Activated gamma-delta T cell treated with anti-CD3 and anti-CD28 coated beads, Interleukin-2, amount 50 U/mL, for 16 hours (primary cell): ENCODE data around the gene LRIG3.
"Not testable (repeated sequence)": the region's sequence is repeated elsewhere in the genome, so short reads cannot be mapped to it uniquely, and the experiment has no call there.

Experiments used
- DNase-seq: peaks from one replicate; pipeline ENCODE4 v3.0.0-alpha.2; 2020; ENCODE audit warnings: low read depth

The LRIG3 gene

DNA sequence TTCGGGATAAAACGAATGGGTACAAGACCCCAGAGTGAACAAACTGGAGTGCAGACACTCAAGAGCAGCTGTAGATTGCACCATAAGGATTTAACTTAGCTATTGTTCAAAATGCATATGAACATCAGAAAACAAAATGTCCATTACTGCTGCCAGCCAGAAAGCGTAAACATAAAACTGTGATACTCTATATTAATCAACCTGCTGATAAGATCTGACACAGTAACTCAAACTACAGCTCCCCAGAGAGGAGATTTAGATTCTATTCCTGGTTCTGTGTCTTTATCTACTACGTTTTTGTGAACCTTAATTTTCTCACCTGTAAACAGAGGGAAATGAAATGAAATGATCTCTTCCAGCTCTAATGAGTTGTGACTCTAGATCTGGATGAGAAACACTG lies 22.3 kb downstream of the LRIG3 start:
- no peak for DNase-seq

DNA sequence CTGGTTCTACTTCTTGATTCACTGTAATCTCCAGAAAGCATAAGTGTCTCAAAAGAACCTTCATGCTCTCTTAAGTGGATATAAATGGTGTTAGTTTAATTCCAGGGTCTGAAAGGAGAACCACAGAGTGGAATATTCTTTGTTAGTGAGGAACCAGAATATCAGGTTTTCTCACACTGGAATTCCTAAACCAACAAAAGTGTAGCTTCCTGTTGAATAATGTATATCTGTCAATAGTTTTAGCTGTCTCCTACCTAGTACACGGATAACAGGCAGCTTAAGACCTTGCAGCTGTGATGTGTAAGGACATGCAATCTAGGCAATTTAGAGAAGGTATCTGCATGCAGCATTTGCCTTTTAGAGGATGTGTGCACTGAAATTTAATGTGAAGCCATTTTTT lies 24.0 kb downstream of the LRIG3 start:
- no peak for DNase-seq

DNA sequence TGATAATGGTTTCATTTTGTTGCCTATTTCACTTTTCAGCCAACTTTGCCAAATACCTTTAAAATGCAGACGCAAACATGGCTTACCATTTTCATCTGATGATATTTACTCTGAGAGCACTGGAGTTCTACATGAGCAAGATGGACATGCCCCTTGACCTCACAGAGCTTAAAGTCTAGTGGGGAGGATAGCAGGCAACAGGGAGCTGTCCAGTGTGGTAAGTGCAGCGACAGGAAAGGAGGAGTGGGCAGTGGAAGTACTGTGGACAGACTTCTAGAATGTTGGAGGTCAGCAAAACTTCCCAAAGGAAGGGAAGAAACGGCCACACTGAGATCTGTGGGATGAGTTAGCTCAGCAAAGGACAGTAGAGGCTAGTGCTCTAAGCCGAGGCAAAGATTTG lies 25.3 kb downstream of the LRIG3 start:
- DNase-seq, result no peak

DNA sequence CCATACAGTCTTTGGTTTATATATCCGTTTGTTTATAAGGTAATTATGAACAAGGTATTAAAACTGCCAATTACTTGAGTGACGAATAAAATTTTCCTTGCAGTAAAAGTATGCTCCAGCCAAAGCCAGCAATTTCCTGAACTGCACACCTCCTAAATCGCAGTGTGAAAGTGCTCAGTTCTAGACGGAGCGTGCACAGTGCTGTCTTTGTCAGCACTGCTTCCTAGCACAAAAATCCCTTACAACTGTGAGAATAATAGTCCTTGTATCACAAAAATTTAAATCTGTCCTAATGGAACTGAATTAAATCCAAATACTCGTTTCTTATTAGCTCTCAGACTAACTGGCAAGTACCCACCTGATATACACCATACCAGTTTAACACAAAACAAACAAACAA lies 26.3 kb downstream of the LRIG3 start:
- DNase-seq, result no peak

DNA sequence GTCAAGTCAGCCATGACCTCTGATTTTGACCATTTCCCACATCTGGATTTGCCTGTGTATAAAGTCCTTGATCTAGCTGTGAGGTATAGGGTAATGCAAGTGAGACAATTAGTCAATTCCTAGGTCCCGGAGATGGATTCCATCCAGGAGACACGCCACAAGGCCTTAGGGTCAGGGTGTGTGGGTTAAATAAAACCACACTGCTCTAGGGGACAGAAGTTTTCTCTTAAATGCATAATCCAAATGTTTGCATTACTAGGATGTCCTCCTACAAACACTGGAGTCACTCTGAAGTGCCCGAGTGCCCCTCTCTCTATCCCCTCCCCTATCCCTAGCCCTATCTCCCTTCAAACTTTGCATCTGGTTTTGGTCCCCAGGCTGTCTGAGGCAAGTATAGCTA lies 26.8 kb downstream of the LRIG3 start:
- no peak for DNase-seq

DNA sequence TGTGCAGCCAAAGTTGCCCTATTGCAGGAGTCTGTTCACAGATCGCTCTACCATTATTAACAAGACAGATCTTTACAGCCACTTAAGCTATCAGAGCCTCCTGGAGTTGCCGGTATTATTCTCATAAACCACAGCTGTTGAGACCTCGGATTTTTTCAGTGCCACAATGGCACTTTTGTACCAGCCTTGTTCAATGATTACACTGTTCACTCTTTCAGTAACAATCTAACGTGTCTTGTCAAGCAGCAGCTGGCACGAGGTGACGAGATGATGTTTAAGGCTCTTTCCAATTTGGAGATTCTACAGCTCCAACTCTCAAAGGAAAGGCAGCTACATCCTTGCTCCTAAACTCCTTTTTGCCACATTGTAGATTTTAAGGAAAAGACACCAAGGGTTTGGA lies 30.7 kb downstream of the LRIG3 start:
- DNase-seq, result no peak

DNA sequence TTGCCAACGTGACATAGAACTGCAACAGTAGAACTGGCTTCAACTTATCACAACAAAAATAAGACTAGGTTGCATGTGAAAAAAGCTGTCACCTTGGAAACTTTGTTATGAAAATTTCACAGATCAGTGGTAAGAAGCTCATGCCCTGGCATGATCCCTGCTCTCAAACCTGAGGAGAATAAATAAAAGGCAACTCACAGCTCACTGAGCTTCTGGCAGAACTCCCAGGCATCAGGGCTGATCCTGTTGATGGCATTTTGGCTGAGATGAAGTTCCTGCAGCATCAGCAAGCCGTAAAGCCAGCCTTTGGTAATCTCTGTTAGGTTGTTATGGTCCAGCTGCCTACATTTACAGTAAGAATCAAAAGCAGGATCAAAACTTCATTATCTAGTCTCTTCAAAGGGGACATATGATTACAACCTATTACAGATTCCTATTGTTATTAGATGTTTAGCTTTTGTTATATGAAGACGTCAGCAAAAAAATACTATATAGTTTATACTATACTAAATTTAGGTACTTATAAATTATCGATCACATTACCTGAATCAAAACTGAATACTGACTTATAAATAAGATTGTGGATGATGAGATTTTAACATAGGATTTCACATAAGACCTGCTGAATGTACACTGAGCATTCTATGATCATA lies 32.0 kb downstream of the LRIG3 start:
- DNase-seq, result no peak

DNA sequence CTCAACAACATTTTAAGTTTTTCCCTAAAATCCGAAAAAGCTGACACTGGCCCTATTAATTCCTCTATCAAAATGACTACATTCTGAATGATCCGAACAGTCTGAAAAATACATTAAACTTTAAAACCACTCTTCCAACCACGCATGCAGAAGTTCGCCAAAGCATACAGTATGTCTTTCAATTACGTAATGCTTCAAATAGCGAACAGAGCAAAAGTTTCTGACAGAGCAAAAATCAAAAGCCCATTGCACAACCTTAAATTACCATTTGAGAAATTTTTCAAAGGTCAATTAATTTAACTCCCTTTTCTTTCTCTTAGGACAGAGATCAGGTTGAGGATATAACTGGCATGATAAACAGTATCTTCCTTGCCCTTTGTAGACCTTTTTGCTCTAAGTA lies 33.2 kb downstream of the LRIG3 start:
- DNase-seq, result no peak

DNA sequence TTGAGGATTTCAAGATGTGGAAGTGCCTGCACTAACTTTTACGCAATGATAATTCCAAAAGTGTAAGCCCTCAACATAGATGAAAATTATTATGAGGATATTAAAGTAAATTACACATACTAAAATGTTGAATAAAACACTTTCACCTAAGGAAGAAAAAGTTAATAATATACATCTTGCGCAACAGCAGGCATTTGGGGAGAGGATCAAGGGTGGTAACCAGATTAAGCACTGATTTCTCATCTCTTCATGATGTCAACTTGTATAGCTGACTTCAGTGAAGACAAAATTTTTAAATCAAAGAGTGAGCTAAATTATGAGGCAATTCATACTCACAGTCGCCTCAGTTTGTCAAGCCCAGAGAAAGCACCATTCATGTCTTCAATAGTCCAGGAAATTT lies 33.8 kb downstream of the LRIG3 start:
- no peak for DNase-seq

DNA sequence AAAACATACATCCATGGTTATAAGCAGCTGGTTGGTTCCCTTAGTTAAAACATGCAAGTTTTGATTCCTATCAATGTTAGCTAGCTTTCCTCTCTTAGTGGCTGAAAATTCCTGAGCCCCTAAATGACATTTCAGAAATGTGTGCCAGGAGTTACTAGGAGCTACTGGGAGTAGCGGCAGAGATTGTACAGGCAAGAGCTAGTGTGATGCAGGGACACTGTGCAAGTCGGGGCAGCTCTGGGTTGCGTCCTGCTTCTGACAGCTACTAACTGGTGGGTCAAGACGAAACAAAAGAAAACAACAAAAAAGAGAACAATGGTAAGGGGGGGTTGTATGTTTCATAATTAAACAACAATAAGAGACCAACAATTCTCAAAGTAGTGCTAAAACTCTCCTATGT lies 35.4 kb downstream of the LRIG3 start:
- DNase-seq, result no peak

DNA sequence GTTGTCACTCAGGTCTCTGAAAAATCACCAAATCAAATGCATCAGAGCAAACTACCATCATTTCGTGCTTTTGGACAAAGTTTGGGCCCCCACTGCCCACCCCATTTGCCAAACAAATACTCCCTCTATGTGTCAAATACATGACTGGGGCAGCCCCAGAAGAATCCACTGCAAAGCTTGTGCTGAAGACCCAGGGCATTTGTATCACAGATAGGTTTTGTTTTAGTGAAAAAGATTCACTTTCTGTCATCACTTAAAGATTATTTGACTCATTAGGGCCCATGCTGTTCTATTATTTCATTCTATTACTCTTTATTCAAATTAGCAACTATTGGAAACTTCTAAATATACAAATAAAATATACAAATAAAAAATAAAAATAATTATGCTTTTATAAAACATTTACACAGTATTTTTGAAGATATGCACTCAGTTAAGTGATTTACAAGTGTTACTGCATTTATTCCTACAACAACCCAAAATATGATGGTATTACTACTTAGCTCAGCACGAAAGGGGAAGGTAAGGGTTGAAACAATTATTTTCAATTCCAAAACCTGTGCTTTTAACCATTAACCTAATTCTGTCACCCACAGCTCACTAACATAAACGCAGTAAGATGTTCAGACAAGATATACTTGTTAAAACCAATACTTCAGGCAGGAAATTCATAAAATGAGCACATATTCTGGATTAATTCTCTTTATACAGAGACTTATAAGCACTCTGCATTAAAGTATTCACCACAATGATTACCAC lies 36.5 kb downstream of the LRIG3 start:
- no peak for DNase-seq

DNA sequence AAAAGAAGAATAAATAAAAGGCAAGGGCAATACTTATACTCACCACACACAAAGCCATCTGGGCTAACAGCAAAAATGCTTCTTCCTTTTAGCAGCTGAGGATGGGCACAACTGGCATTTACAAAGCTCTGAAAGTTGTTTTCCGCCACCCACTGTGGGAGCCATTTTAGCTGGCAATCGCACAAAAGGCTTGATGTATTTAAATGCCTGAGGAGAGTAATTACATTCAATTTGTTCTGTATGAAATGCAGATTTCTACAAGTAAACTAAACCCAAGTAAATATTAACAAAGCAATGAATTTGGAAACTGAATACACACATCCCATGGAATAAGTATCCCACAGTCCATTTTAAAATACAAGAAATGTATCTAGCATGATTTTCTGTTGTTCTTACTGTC lies 37.5 kb downstream of the LRIG3 start:
- no peak for DNase-seq

DNA sequence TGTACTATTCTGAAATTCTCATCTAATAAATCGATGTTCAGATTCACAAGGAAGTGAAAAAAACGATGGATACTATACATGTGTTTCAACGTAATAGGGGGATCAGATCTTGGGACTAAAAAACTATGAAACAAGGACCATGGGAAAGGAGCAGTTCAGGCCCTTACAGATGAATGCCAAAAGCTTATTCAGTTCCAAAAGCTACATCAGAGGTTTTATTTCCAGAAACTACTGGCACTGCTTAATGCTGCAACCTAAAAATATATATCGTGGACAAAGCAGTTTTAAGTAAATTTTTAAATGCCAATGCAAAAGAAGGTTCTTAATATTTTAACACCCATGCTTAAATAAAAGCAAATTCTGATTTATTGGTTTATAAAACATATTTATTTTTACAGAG lies 38.5 kb downstream of the LRIG3 start:
- no peak for DNase-seq

DNA sequence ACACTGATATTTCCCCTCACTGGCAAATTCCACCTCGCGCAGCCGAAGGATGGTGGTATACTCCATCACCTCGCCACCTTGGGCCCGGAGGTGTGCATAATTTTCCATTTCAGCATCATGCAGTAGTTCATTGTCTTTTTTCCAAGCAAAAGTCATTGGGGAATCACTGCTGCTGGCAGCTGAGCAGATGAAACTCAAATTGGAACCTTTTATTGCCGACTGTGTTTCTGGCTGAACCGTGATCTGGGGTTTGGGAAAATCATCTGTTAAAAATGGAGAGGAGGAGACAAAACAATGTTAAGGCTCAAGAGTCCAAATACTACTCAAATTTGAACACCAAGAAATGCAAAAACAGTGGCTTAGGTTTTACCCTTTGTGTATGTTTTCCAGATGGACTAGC lies 39.7 kb downstream of the LRIG3 start:
- no peak for DNase-seq

DNA sequence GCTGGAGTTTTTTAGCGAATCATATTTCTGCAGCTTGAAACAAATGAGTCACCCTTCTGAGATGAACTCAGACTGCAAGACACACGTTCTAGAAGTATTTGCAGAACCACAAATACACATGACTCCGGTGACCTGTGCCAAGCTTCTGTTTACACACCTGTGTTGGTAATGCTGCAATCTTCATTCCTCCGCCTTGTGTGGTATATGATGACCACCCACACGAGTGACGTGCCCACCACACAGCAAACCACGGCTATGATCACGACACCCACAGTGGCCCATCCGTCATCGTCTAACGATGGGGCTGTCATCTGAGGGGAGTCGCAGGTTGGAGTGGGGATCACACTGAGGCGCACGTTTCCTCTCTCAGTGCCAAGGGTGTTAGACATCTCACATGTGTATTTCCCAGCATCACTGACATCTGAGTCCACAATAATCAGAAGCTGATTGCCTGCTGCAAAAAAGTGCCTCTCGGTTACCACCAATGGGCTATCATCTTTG lies 43.0 kb downstream of the LRIG3 start:
- DNase-seq, result no peak

DNA sequence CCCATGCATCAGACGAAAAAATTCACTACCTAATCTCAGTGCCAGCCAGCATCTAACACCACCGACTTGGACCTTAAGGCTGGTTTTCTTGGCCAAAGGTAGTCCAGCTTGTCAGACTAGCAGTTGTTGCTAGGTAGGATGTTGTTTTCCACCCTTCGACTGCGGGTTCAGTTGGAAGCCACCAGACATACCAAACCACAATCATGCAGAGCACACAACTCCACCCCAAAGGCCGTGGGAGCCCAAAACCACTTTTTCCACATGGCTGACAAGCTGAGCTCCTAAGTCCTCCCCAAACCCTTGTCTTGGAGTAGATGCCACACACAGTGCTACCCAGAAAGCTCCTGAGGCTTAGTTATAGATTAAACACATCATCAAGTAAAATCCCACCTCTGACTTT lies 46.8 kb downstream of the LRIG3 start:
- DNase-seq, result no peak

DNA sequence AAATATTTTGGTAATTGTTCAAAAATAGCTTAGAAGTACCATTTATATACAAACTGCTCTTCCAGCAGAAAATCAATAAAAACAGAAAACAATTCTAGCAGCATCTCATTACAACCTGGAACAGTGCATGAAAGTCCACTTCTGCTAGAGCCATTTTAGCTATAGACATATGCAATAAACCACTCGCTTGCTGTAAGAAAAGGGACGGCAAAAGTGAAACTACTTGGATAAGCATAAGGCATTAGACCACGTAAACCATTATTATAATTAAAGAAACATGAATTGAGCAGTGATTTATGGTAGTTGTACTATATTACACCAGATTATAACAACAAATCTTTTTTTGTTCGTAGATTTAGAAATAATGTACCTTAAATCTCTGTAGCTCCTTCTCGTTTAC lies 48.7 kb downstream of the LRIG3 start:
- no peak for DNase-seq

DNA sequence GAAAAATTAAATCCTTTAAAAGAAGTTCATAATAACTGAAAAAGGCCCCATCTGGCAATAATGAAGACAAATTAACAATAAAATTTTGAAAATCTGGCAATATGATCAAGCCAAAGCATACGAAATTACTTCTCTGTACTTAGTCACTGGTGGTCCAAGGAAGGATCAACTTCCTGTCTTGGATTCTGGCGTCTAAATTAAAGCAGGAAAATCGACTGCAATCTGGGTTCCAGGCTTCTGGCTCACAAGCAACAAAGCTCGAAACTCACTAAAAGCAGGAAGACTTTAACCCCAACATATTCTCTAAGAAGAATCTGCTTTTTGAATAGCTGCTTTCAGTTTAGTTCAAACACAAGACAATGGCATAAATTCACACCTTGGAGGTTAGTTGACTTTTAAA lies 49.7 kb downstream of the LRIG3 start:
- DNase-seq, result no peak

DNA sequence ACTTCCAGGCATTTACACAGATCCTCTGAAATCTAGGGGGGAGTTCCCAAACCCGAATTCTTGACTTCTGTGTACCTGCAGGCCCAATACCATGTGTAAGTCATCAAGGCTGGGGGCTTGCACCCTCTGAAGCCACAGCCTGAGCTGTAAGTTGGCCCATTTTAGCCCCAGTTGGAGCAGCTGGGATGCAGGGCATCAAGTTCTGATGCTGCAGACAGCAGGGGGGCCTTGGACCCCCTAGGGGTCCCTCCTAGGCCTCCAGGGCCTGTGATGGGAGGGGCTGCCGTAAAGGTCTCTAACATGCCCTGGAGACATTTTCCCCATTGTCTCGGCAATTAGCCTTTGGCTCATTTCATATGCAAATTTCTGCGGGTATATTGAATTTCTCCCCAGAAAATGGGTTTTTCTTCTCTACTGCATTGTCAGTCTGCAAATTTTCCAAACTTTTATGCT lies 59.5 kb downstream of the LRIG3 start:
- DNase-seq, result no peak

DNA sequence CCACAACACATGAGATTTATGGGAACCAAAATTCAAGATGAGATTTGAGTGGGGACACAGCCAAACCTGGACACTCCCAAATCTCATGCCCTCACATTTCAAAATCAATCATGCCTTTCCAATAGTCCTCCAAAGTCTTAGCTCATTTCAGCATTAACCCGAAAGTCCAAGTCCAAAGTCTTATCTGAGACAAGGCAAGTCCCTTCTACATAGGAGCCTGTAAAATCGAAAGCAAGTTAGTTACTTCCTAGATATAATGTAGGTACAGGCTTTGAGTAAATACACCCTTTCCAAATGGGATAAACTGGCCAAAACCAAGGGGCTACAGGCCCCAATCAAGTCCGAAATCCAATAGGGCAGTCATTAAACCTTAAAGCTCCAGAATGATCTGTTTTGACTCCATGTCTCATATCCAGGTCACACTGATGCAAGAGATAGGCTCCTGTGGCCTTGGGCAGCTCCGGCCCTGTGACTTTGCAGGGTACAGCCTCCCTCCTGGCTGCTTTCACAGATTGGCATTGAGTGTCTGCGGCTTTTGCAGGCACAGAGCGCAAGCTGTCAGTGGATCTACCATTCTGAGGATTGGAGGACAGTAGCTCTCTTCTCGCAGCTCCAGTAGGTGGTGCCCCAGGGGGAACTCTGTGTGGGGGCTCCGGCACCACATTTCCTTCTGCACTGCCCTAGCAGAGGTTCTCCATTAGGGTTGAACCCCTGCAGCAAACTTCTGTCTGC lies 60.1 kb downstream of the LRIG3 start:
- DNase-seq, result no peak

DNA sequence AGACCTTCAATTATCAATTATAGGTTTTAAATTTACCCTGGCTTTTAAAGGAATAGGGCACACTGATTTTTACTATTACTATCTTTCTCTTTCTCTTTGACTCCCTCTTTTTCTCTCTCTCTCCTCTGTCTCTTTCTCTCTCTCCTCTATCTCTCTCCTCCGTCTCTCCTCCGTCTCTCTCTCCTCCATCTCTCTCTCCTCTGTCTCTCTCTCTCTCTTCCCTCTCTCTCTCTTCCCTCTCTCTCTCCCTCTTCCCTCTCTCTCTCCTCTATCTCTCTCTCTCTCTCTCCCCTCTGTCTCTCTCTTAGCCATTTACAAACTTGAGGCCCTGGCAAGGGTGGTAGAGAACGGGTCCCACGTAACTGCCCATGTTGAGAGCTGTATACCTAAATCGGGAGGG lies 62.3 kb downstream of the LRIG3 start:
- DNase-seq, result no peak

DNA sequence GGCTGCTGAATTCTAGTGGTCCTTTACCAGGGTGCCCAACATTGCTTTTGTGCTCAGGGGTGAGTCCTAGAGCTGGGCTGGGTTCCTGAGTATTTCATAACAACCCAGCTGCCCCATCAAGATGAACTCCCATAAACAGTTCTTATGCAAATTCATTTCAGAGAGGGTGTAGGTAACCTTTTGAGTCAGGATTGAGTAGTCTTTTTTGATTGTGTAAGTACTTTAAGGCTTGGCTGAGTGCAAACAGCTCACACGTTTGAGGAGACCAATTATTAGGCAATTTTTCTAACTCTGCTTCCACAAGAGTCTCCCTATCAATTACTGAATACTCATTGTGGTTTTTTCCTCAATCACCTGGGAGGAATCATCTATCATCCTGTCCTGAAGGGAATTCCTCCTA lies 63.1 kb downstream of the LRIG3 start:
- not testable (repeated sequence) for DNase-seq

DNA sequence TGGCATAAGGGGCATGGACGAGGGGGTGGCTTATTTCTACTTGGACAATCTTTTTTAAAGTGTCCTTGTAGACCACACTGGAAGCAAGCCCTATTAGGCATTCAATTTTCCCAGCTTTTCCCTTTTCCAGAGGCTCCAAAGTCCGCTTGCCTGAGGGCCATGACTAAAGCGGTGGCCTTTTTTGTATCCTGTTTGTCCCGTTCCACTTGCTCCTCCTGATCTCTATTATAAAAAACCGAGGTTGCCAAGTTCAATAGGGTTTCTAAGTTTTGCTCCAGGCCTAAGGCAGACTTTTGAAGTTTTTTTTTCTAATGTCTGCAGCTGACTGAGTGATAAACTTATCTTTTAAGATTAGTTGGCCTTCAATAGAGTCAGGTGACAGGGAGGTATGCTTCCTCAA lies 64.7 kb downstream of the LRIG3 start:
- not testable (repeated sequence) for DNase-seq
